PC-3 (cell line): ENCODE data around the gene MEX3A. TPM values are rescaled to one million over a fixed set of nuclear protein-coding genes. Genes with fewer than 3 reads are reported as not detected.
A peak's percentile ranks its signal among the peaks of the same experiment; 100 is the strongest.

Source experiments
- ATAC-seq: fragments of 200-7000 bp; cut with Tn5 transposase; 2 replicates; pipeline ENCODE4 v1.9.1; 2020; ENCODE audit warnings: mild to moderate bottlenecking, moderate library complexity
- BruUV-seq: library from RNA; stranded (reverse); fragments of 400-500 nt; replicated peaks from 2 replicates; lab custom pipeline; 2021; lab: Mats Ljungman, UMichigan
- CTCF ChIA-PET: fragments of 300-600 bp; sonication (Branson Sonifier 250); formaldehyde crosslinking; loops from one replicate; lab custom pipeline; 2022; ENCODE audit warnings: antibody characterized with exemption; lab: Charles Lee
- POLR2A ChIA-PET: fragments of 300-600 bp; sonication (Branson Sonifier 250); formaldehyde crosslinking; loops from one replicate; lab custom pipeline; 2022; ENCODE audit warnings: antibody characterized with exemption; ENCODE audit not compliant: unreplicated experiment; lab: Charles Lee
- DNase-seq: peaks from one replicate; pipeline ENCODE4 v3.0.0-alpha.2; 2015
- H2AFZ ChIP-seq: fragments of 300-600 bp; sonication (generic); 2 replicates; pipeline ENCODE4 v1.6.0; 2016; ENCODE audit warnings: antibody characterized with exemption, low read length
- H3F3A ChIP-seq: fragments of 300-600 bp; sonication (generic); one replicate; pipeline ENCODE4 v1.6.0; 2017; ENCODE audit warnings: antibody characterized with exemption, low read length, control low read depth, mild to moderate bottlenecking; ENCODE audit not compliant: unreplicated experiment
- H3K27ac ChIP-seq: fragments of 300-600 bp; sonication (generic); 2 replicates; pipeline ENCODE4 v1.5.1; 2016; ENCODE audit warnings: mild to moderate bottlenecking, low read length
- H3K27me3 ChIP-seq: fragments of 300-600 bp; sonication (generic); 2 replicates; pipeline ENCODE4 v1.6.1; 2016; ENCODE audit warnings: low read length, mixed read lengths
- H3K36me3 ChIP-seq: fragments of 300-600 bp; sonication (generic); 2 replicates; pipeline ENCODE4 v1.6.1; 2016; ENCODE audit warnings: low read depth, mixed run types, low read length, mixed read lengths
- H3K4me1 ChIP-seq: fragments of 300-600 bp; sonication (generic); 2 replicates; pipeline ENCODE4 v1.5.1; 2016; ENCODE audit warnings: low read length; ENCODE audit not compliant: insufficient read depth
- H3K4me2 ChIP-seq: fragments of 300-600 bp; sonication (generic); 2 replicates; pipeline ENCODE4 v1.6.0; 2016; ENCODE audit warnings: low read length
- H3K4me3 ChIP-seq: fragments of 300-600 bp; sonication (generic); 2 replicates; pipeline ENCODE4 v1.5.1; 2016; ENCODE audit warnings: mild to moderate bottlenecking, low read length, mixed read lengths
- H3K79me2 ChIP-seq: fragments of 300-600 bp; sonication (generic); 2 replicates; pipeline ENCODE4 v1.6.1; 2017; ENCODE audit warnings: low read length, mixed read lengths
- H3K9ac ChIP-seq: fragments of 300-600 bp; sonication (generic); 2 replicates; pipeline ENCODE4 v1.6.0; 2016; ENCODE audit warnings: mild to moderate bottlenecking, low read length
- H3K9me2 ChIP-seq: fragments of 300-600 bp; sonication (generic); replicated peaks from 2 replicates; pipeline ENCODE4 v1.6.1; 2016; ENCODE audit warnings: mixed run types, low read length, mixed read lengths
- H3K9me3 ChIP-seq: fragments of 300-600 bp; sonication (generic); 2 replicates; pipeline ENCODE4 v1.6.1; 2016; ENCODE audit warnings: low read length, mixed read lengths
- H4K20me1 ChIP-seq: fragments of 300-600 bp; sonication (generic); 2 replicates; pipeline ENCODE4 v1.6.1; 2016; ENCODE audit warnings: low read length, mixed read lengths
- CTCF ChIP-seq: fragments of 300-600 bp; sonication (generic); conservative IDR thresholded peaks from 2 replicates; pipeline ENCODE4 v1.5.1; 2017; ENCODE audit warnings: antibody characterized with exemption, low read depth, mild to moderate bottlenecking, low read length
- EZH2 ChIP-seq: fragments of 300-600 bp; sonication (generic); IDR thresholded peaks from one replicate; pipeline ENCODE4 v1.6.1; 2017; ENCODE audit warnings: antibody characterized with exemption, mild to moderate bottlenecking, low read length; ENCODE audit not compliant: unreplicated experiment
- EZH2phosphoT487 ChIP-seq: fragments of 300-600 bp; sonication (generic); IDR thresholded peaks from 2 replicates; pipeline ENCODE4 v1.6.1; 2018; ENCODE audit warnings: mild to moderate bottlenecking, antibody characterized with exemption, low read length, borderline replicate concordance
- intact Hi-C: fragments of 100-400 bp; cut with micrococcal nuclease; formaldehyde crosslinking; loops from 2 replicates; pipeline ENCODE4 v1.9.0; 2023
- total RNA-seq: library from RNA; depleted of rRNA; stranded (reverse); fragments of >200 nt; gene quantifications from 2 replicates; pipeline ENCODE4 v1.2.3, GENCODE V29; 2014

The MEX3A gene
- total RNA-seq, 1 experiment from 2014 or later, result 12.9 TPM

- Histone ChIP-seq H3K9me3 (no peaks in the 10 kb centered on the region), H3F3A (peaks cover 12% of the 10 kb centered on the region), H3K79me2 (peaks cover 93% of the 10 kb centered on the region), H2AFZ (no peak overlapping the region), H3K9ac (peak overlapping the region; percentile 93), H3K9me2 (no peaks in the 10 kb centered on the region), H3K4me1 (peaks cover 92% of the 10 kb centered on the region), H3K27ac (peak overlapping the region; percentile 98), H4K20me1 (peaks cover 54% of the 10 kb centered on the region), H3K4me3 (peak overlapping the region; percentile 54), H3K4me2 (peak overlapping the region; percentile 93), H3K27me3 (no peaks in the 10 kb centered on the region), H3K36me3 (peaks cover 30% of the 10 kb centered on the region)
- ATAC-seq (peak; percentile 2), DNase-seq (peak; percentile 88)
- intact Hi-C loops, result loop anchor here (1.0 to 5.0 kb wide), 2 partner anchors 8 to 145 kb away; partner anchors contain the start of genes ARHGEF2 and LMNA
- POLR2A ChIA-PET, result interaction anchor here (0.6 to 1.8 kb wide), 4 partner anchors 9 to 164 kb away, joined by 3 to 7 read pairs (median 6); no protein-coding TSS in a partner anchor
- CTCF ChIA-PET, result interaction anchor here (0.5 to 2.5 kb wide), 5 partner anchors 8 to 102 kb away, joined by 3 to 7 read pairs (median 3); partner anchors contain the start of gene LMNA
- TSS peak; percentile 27 for BruUV-seq
- TF ChIP-seq CTCF (no peak), EZH2 (no peak), EZH2phosphoT487 (no peak)
These were observed 40.5 kb upstream of the MEX3A start for GRCh38 chr1:156122519-156123355.

- Histone ChIP-seq H3K4me3 (peak overlapping the region; percentile 54), H3K4me1 (peaks cover 90% of the 10 kb centered on the region), H4K20me1 (peaks cover 60% of the 10 kb centered on the region), H3K27ac (peak overlapping the region; percentile 98), H3K4me2 (peak overlapping the region; percentile 93), H3K79me2 (peaks cover 93% of the 10 kb centered on the region), H3F3A (peaks cover 9% of the 10 kb centered on the region), H3K9me3 (no peaks in the 10 kb centered on the region), H3K9me2 (no peaks in the 10 kb centered on the region), H3K36me3 (peaks cover 28% of the 10 kb centered on the region), H3K9ac (peak overlapping the region; percentile 93), H2AFZ (no peak overlapping the region), H3K27me3 (no peaks in the 10 kb centered on the region)
- BruUV-seq, result no TSS peak
- ATAC-seq (no peak), DNase-seq (no peak)
- intact Hi-C loops, result loop anchor here (5.0 kb wide), 1 partner anchor 145 kb away; the partner anchor contains the start of gene ARHGEF2
- ChIA-PET CTCF (interaction anchor here (0.9 to 2.5 kb wide), 2 partner anchors 25 to 103 kb away, joined by 3 to 7 read pairs; no protein-coding TSS in a partner anchor), POLR2A (no interaction called here)
- TF ChIP-seq EZH2 (no peak), CTCF (no peak), EZH2phosphoT487 (no peak)
These were observed 39.8 kb upstream of the MEX3A start for GRCh38 chr1:156122086-156122485.
